ENCODE measurements around the gene EVI5L.
"Not testable (repeated sequence)": the region's sequence is repeated elsewhere in the genome, so short reads cannot be mapped to it uniquely, and the experiment has no call there.

Gene EVI5L

DNA sequence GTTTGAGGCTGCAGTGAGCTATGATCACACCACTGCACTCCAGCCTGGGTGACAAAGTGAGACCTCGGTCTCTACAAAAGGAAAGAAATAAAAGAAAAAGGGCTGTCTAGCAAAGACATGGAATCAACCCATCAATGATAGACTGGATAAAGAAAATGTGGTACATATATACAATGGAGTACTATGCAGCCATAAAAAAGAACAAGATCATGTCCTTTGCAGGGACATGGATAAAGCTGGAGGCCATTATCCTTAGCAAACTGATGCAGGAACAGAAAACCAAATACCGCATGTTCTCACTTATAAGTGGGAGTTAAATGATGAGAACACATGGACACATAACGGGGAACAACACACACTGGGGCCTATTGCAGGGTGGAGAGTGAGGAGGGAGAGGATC lies 14.0 kb upstream of the EVI5L start:
- DNase-seq (ENCODE audit: extremely low read depth in 1 of 2, low read depth in 1 of 2) = not testable (repeated sequence)

GRCh38 chr19:7817801-7818200 lies 12.2 kb upstream of the EVI5L start:
- no peak for DNase-seq (ENCODE audit: extremely low read depth in 1 of 2, low read depth in 1 of 2)

DNA sequence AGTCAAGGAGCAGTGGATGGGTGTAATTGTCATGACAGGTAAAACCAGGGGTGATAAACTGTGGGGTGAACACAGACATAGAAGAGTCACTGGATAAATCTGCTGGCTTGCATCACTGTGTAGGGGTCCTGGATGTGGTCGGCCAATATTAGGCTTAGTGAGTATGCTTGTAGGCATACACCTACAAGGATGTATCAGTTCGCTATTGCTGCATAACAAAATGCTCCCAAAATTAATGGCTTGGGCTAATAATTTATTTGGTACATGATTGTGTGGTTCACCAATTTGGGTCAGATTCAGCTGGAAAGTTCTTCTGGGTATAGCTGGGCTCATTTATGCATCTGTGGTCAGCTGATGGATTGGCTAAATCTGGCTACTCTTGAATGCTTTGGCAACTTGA lies 11.2 kb upstream of the EVI5L start:
- no peak for DNase-seq (ENCODE audit: extremely low read depth in 1 of 2, low read depth in 1 of 2)

DNA sequence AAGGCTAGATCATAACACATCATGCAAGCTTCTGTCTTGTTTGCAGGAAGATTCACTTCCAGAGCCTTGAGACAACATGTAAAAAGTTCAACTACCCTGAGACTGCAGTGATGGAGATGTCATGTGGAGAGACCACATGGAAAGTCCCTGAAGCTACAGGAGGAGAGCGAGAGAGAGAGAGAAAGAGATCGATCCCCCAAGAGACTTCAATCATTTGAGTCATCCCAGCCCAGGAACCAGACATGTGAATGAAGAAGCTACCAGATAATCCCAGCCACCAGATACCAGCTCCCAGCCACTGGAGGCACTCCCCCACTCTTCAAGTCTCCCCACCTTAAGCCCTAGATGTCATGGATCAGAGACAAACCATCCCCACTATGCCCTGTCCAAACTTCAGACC lies 10.7 kb upstream of the EVI5L start:
- no peak for DNase-seq (ENCODE audit: extremely low read depth in 1 of 2, low read depth in 1 of 2)

- no peak for DNase-seq (ENCODE audit: extremely low read depth in 1 of 2, low read depth in 1 of 2)
Observed at GRCh38 chr19:7820588-7820987, 9.4 kb upstream of the EVI5L start.

DNA sequence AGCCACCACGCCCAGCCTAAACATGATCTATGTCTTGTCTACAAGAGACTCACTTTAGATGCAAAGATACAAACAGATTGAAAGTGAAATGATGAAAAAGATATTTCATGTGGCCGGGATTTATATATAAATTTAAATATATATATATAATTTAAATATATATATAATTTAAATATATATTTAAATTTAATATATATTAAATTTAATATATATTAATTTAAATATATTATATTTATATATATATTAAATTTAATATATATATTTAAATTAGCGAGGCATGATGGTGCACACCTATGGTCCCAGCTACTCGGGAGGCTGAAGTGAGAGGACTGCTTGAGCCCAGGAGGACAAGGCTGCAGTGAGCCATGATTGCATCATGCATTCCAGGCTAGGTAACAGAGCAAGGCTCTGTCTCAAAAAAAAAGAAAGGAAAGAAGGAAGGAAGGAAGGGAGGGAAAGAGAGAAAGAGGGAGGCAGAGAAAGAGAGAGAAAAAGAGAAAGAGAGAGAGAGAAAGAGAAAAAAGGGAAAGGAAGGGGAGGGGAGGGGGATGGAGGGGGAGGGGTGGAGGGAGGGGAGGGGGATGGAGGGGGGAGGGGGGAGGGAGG lies 7.0 kb upstream of the EVI5L start:
- DNase-seq (ENCODE audit: extremely low read depth in 1 of 2, low read depth in 1 of 2) = no peak

- no peak for DNase-seq (ENCODE audit: extremely low read depth in 1 of 2, low read depth in 1 of 2)
Observed at GRCh38 chr19:7823686-7824301, 6.2 kb upstream of the EVI5L start.

- DNase-seq (ENCODE audit: extremely low read depth in 1 of 2, low read depth in 1 of 2) = no peak
Observed at GRCh38 chr19:7829166-7829520, 875 bp upstream of the EVI5L start.

DNA sequence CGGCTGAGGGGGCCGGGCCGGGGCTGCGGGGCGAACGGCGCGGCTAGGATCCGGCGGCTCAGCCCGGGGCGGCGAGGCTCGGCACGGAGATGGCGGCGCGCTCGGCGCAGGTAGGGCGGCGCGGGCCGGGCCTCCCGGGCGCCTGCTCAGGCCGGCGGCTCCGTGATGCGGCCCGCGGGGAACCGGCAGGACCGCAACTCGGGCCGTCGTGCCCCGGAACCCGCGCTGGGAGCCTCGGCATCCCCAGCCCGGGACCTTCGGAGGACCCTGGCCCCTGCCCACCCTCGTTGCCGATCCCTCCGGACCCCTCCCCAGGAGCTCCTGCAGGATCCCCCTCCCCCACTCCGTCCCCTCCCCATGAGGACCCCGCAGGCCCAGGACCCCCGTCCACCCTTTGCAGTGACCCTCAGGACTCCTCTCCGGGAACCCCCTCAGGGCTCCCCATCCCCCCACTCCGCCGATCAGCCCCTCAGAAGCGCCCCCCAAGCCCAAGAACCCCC lies 304 bp downstream of the EVI5L start:
- DNase-seq (ENCODE audit: extremely low read depth in 1 of 2, low read depth in 1 of 2) = no peak

GRCh38 chr19:7830823-7831222 lies 805 bp downstream of the EVI5L start:
- no peak for DNase-seq (ENCODE audit: extremely low read depth in 1 of 2, low read depth in 1 of 2)

- DNase-seq (ENCODE audit: extremely low read depth in 1 of 2, low read depth in 1 of 2) = no peak
Observed at GRCh38 chr19:7831452-7831851, 1.4 kb downstream of the EVI5L start.

DNA sequence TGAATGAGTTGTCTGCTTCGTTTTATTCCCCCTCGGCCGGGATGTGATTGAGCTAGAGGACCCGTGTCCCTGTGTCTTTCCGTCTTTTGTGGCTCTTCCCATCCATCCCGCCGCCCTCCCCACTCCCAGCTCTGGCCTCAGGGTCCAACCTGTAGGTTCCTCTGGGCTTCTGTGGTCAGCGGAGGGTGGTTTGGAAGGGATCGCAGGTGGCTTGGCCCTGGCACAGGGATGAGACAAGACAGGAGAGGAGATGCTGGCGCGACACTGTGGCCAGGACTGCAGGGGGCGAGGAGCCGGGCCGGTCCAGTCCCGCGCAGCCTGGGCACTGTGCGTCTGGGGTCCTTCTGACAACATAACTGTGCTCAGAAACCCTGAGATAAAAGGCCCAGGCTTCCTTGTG lies 2.0 kb downstream of the EVI5L start:
- no peak for DNase-seq (ENCODE audit: extremely low read depth in 1 of 2, low read depth in 1 of 2)

DNA sequence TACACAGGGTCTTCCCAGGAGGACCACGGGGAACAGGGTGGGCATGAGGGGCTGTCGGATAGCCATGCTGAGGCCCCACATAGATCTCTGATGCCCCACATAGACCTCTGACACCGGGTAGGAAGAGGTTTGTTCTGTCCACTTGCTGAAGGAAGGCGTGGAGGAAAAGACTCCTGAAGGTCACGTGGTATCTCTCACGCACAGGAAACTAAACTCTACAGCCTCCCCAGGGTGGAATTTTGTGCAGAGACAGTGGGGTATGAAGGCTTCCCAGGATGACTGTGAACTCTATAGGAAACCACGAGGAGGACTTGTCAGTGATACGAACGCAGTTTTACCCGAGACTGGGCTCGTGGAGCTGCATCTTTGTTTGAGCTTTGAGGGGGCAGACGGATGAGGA lies 2.8 kb downstream of the EVI5L start:
- DNase-seq (ENCODE audit: extremely low read depth in 1 of 2, low read depth in 1 of 2) = no peak

DNA sequence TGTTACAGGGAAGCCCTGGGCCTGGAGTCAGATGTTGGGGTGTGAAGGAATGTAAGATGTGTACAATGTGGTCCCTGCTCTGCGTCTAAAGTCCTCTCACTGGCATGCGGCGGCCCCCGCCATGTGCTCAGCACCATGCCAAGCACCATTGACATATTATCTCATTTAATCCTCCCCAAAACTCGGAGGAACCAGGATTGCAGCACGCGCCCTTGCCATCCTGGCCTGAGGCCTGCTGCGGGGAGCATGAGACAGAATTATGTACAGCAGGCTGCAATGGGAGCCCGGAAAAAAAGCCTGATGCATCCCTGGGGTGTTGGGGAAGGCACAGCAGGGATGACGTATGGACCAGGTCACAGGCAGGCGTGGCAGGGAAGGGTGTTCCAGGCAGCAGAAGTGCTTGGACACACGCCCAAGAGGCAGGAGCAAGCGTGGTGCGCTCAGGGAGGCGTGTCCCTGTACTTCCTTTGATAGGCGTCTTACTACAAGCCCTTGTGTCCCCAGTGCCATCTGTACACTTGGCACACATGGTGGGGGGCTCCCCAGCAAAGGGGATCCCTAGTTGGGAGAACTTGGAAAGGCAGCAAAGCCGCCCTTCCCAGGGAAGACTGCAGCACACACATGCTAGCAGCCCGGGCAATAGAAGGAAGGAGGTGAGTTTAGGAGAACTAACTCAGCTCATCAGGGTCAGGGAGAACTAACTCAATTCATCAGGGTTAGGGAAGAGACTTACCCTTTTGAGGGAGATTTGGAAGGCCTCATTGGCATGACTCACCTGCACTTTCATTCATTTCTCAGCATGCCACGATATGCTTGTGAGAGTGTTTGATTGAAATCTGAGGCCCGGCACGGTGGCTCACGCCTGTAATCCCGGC lies 3.4 kb downstream of the EVI5L start:
- no peak for DNase-seq (ENCODE audit: extremely low read depth in 1 of 2, low read depth in 1 of 2)

- no peak for DNase-seq (ENCODE audit: extremely low read depth in 1 of 2, low read depth in 1 of 2)
Observed at GRCh38 chr19:7839476-7839875, 9.5 kb downstream of the EVI5L start.

DNA sequence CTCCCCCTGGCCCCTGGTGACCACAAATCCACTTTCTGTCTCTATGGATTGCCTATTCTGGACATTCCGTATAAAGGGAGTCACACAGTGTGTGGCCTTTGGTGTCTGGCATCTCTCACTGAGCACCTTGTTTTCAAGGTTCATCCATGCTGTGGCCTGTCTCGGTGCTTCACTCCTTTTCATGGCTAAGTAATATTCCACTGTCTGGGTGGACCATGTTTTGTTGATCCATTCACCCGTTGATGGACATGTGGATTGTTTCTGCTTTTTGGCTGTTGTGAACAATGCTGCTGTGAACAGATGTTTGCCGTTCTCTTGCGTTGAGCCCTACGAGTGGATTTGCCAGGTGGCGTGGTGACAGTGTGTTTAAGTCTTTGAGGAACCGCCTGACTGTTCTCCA lies 10.6 kb downstream of the EVI5L start:
- DNase-seq (ENCODE audit: extremely low read depth in 1 of 2, low read depth in 1 of 2) = no peak

- DNase-seq (ENCODE audit: extremely low read depth in 1 of 2, low read depth in 1 of 2) = no peak
Observed at GRCh38 chr19:7841751-7842660, 12.0 kb downstream of the EVI5L start.

- no peak for DNase-seq (ENCODE audit: extremely low read depth in 1 of 2, low read depth in 1 of 2)
Observed at GRCh38 chr19:7842661-7843294, 12.8 kb downstream of the EVI5L start.

GRCh38 chr19:7843521-7843920 lies 13.5 kb downstream of the EVI5L start:
- no peak for DNase-seq (ENCODE audit: extremely low read depth in 1 of 2, low read depth in 1 of 2)

DNA sequence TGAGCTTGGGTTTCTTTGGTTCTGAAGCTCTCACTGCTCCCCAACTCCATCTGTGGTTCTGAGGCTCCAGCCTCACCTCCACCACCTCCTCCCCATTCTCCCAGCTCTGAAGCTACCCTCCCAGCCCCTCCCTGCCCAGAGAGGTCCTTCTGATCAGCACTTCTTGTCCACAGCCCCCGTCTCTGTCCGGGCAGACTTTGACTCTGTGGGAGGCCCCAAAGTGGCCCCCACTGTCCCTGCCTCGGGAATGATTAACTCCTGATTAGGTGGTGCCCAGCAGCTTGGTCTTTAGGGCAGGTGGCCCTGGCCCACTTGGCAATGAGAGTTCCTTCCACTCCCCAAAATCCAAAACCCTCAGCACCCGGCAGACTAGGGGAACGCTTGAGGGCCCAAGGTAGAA lies 14.4 kb downstream of the EVI5L start:
- no peak for DNase-seq (ENCODE audit: extremely low read depth in 1 of 2, low read depth in 1 of 2)

- DNase-seq (ENCODE audit: extremely low read depth in 1 of 2, low read depth in 1 of 2) = no peak
Observed at GRCh38 chr19:7844951-7845350, 14.9 kb downstream of the EVI5L start.
